GM19239 (cell line): Measurements from ENCODE around the gene ATP2C2.
"Not testable (repeated sequence)": the region's sequence is repeated elsewhere in the genome, so short reads cannot be mapped to it uniquely, and the experiment has no call there.

Experiments
- DNase-seq: peaks from one replicate; pipeline ENCODE4 v3.0.0; 2011; ENCODE audit warnings: low spot score; ENCODE audit not compliant: insufficient read length
- FAIRE-seq: peaks from 2 replicates; lab custom pipeline; 2011; peaks lifted over from hg19 to GRCh38; lab: Jason Lieb, UNC

ATP2C2 gene

GRCh38 chr16:84414789-84415326, 46.5 kb downstream of the ATP2C2 start:
- no peak for FAIRE-seq
- DNase-seq = no peak

GRCh38 chr16:84416407-84417321, 48.3 kb downstream of the ATP2C2 start:
- FAIRE-seq (no peak), DNase-seq (no peak)

DNA sequence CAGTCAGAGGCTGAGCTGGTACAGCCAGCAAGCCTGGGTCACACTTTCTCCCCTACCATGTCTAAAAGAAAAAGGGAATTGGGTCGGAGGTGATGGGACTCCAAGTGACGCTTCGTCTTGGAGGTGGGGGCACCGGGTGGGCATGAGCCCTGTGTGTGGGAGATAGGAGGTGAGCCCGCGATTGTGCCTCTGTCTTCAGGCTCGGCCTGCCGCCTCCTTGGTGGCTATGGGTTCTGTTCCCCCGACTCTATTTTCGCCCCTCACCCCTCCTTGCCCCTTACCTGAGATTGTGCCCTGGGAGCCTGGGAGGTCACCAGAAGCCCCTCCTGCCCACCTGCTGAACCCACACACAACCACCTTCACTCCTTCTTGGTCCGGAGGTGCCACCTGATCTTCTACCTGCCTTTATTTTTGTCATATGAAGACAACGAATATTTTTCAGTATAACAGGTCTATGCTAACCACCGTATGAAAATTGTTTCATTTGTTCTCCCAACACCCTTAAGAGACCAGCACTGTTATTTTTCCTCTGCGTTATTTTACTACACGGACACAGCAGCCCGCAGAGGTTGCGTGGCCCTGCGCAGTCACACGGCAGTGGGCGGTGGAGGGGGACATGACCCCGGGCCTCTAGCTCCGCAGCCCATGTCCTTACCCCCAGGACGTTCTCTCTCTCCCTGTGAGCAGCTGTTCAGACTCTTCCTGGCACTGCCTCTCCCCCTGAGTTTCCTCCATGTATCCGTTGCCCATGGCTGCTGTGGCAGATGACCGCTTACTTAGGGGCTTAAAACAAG, 49.9 kb downstream of the ATP2C2 start:
- FAIRE-seq (no peak), DNase-seq (no peak)

DNA sequence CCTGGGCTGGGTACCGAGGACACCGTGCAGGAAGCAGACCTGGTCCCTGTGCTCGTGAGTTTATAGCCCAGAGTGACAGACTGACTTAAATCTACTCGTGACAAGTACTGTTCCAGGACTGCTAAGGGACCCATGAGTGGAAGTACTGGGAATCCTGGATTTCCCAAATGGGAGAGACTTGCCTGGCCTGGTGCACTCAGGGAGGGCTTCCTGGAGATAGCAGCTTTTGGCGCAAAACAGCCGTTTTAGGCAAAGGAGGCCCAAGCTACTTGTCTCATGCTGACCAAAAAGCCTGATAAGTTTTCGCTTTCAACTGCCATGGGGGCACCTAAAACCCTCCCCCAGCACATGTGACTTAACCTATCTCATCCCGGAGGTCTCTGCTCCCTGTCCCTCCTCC, 51.4 kb downstream of the ATP2C2 start:
- no peak for DNase-seq
- FAIRE-seq = no peak

GRCh38 chr16:84420556-84420955, 52.2 kb downstream of the ATP2C2 start:
- FAIRE-seq, DNase-seq: not testable (repeated sequence)

GRCh38 chr16:84421081-84421937, 53.0 kb downstream of the ATP2C2 start:
- FAIRE-seq (no peak), DNase-seq (no peak)

DNA sequence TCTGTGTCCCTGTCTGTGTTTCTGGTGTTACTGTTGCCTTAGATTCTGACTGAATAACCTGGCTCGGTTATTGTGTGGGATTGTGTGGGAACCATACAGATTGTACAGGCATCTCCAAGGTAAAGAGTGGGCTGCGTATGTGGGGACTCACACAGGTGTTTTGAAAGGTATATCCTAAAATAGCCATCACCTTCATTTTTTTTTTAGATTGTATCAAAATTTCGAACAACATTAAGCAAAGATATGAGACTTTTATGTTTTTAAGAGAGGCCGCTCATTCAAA, 53.5 kb downstream of the ATP2C2 start:
- FAIRE-seq (no peak), DNase-seq (no peak)

DNA sequence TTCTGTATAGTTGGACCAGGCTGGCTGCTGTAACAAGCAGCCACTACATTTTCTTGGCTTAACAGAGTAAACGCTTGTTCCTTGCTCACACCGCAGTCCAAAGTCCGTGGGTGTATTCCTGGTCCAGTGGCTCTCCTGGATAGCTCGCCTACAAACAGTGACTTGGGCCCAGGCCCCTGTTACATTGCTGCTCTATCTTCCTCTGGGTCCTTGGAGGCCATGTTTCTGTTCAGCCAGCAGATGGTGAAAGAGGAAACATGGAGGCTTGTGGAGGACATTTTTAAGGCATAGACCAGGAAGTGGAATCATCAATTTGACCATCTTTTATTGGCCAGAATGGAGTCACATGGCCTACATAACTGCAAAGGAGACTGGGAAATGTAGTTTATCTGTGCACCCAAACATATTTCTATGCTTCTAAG, 55.1 kb downstream of the ATP2C2 start:
- DNase-seq (no peak), FAIRE-seq (no peak)

DNA sequence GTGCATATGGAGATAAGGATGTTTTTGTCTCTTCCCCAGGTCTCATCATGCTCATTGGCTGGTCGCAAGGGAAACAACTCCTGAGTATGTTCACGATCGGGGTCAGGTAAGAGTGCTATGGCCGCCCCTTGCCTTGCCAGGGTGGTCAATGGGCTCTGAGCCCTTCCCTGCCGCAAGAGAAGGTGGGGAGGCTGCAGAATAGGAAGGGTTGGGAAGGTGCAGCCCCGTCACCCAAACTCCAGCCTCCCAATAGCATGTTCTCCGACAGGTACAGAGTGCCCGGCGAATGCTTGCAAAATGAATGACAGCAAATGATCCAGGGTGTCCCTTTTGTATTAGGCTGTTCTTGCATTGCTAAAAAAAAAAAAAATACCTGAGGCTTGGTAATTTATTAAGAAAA, 57.4 kb downstream of the ATP2C2 start:
- FAIRE-seq = no peak
- DNase-seq = no peak

- DNase-seq (no peak), FAIRE-seq (no peak)
Measured at GRCh38 chr16:84426804-84427203, 58.5 kb downstream of the ATP2C2 start.

GRCh38 chr16:84427553-84427952, 59.2 kb downstream of the ATP2C2 start:
- DNase-seq = no peak
- FAIRE-seq = no peak

GRCh38 chr16:84430860-84431259, 62.5 kb downstream of the ATP2C2 start:
- FAIRE-seq (no peak), DNase-seq (no peak)

DNA sequence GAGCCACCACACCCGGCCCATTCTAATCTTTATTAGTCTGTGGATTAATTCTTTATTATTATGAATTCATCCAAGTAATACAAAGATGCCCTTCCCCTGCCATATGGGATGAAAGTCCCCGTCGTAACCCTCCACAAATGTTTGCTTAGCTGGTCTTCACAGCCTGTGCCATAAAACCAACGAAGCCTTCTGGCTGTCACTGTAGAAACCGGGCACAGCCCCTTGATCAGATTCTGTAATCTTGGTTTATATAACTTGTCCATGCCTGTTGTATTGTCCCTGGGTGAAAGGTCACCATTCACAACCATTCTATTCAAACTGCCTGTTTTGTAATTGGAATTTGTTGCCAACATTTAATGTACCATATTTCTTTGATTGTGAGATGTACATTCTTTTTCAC, 66.5 kb downstream of the ATP2C2 start:
- DNase-seq (no peak), FAIRE-seq (no peak)

GRCh38 chr16:84436196-84436595, 67.9 kb downstream of the ATP2C2 start:
- DNase-seq = no peak
- no peak for FAIRE-seq

GRCh38 chr16:84438971-84439696, 70.8 kb downstream of the ATP2C2 start:
- DNase-seq (no peak), FAIRE-seq (no peak)

DNA sequence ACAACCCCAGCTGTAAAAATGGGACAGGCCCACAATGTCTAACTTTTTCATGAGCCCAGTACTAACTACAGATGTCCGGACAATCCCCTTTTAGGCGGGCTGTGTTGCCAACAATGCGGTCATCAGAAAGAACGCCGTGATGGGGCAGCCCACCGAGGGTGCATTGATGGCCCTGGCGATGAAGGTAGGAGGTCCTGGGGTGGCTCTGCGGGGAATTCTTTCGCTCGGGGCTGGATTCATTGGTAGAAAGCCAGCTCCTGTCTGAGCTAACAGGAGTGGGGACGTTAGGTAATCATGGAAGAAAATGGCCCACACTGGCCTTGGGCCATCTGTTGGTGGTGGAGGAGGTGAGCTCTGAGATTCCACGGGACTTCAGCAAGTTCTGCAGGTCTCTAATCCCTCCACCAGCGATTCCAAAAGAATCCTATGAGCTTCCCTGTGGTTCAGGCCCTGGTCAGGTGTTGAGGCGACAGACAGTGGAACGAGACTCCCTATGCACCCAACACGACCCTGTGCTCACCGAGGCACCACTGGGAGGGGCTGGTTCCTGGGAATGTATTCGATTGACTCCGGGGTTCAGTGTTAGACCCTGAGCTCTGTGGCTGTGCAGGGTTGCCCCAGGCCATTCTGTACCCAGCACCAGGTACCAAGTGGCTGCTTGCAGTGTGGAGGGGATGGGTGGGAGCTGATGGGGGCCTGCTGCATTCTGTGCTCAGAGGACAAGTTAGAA, 74.2 kb downstream of the ATP2C2 start:
- FAIRE-seq (no peak), DNase-seq (no peak)

DNA sequence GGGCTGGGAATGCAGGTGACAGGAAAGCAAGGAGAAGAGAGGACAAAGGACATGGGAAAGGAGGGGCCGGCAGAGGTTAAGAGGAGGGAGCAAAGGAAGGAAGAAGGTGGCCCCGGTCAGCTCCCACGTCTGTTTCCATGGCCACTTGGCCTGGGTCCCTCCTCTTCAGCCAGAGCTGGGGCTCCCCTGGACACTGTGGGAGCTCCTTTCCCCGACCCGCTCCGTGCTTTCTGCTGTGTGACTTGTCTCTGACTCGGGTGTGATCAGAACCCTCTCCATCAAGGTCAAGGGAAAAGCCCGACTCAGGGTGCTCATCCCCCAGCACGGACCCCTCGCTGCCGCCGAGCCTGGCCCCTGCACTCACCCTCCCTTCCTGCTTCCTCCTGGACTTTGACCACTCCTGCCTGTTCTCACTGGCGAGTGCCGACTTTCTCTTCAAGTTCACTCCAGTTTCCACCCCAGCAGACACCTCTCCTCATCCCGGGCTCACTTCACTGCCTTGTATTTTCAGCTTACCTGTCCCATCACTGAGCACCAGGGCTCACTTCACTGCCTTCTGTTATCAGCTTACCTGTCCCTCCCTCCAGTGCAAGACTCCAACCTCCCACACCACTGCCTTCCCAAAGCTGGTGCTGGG, 74.9 kb downstream of the ATP2C2 start:
- FAIRE-seq = no peak
- DNase-seq = no peak

- no peak for FAIRE-seq
- DNase-seq = no peak
Measured at GRCh38 chr16:84444476-84444875, 76.1 kb downstream of the ATP2C2 start.

- DNase-seq (no peak), FAIRE-seq (no peak)
Measured at GRCh38 chr16:84446084-84446483, 77.7 kb downstream of the ATP2C2 start.
